CD4-positive, alpha-beta T cell treated with Interferon alpha-2 for 1 hour (primary cell): ENCODE data around the gene AURKA.
"Not testable (repeated sequence)": the region's sequence is repeated elsewhere in the genome, so short reads cannot be mapped to it uniquely, and the experiment has no call there.

ENCODE experiments used
- DNase-seq, 2 donors: peaks; one replicate each; pipeline ENCODE4 v3.0.0-alpha.2; 2020 to 2022

The AURKA gene

GRCh38 chr20:56358070-56358469, 33.9 kb downstream of the AURKA start:
- no peak for DNase-seq

- no peak for DNase-seq
These were observed 38.7 kb downstream of the AURKA start for GRCh38 chr20:56353356-56353755.

- no peak for DNase-seq
These were observed 39.5 kb downstream of the AURKA start for GRCh38 chr20:56352345-56353055.

GRCh38 chr20:56350842-56351241, 41.2 kb downstream of the AURKA start:
- DNase-seq: no peak

- DNase-seq: no peak
These were observed 43.3 kb downstream of the AURKA start for GRCh38 chr20:56348746-56349145.

GRCh38 chr20:56348305-56348693, 43.7 kb downstream of the AURKA start:
- DNase-seq: no peak

- no peak for DNase-seq
These were observed 44.2 kb downstream of the AURKA start for GRCh38 chr20:56347628-56348304.

GRCh38 chr20:56345911-56346310, 46.1 kb downstream of the AURKA start:
- no peak for DNase-seq

- DNase-seq: peak in 1 of 2 donors; percentile 23
These were observed 48.1 kb downstream of the AURKA start for GRCh38 chr20:56343861-56344381.

- no peak for DNase-seq
These were observed 49.2 kb downstream of the AURKA start for GRCh38 chr20:56342783-56343182.

GRCh38 chr20:56336709-56337108, 55.3 kb downstream of the AURKA start:
- not testable (repeated sequence) for DNase-seq

GRCh38 chr20:56328861-56329260, 63.2 kb downstream of the AURKA start:
- no peak for DNase-seq

GRCh38 chr20:56324806-56325205, 67.2 kb downstream of the AURKA start:
- no peak for DNase-seq

GRCh38 chr20:56323656-56324055, 68.4 kb downstream of the AURKA start:
- DNase-seq: no peak

GRCh38 chr20:56323206-56323605, 68.8 kb downstream of the AURKA start:
- no peak for DNase-seq

- DNase-seq: no peak
These were observed 69.3 kb downstream of the AURKA start for GRCh38 chr20:56322681-56323080.
